CD4-positive, alpha-beta memory T cell (primary cell): ENCODE measurements around the gene TMEM45A. TPM values are rescaled to one million over a fixed set of nuclear protein-coding genes. Genes with fewer than 3 reads are reported as not detected.
A peak's percentile ranks its signal among the peaks of the same experiment; 100 is the strongest.

ENCODE experiments used
- CTCF ChIA-PET: fragments of 350-600 bp; sonication (Branson Sonifier 250); formaldehyde crosslinking; loops from one replicate; lab custom pipeline; 2021; ENCODE audit warnings: inconsistent platforms; ENCODE audit not compliant: partially characterized antibody; lab: Charles Lee
- POLR2A ChIA-PET: fragments of 350-600 bp; sonication (Branson Sonifier 250); formaldehyde crosslinking; loops from one replicate; lab custom pipeline; 2021; ENCODE audit not compliant: partially characterized antibody; lab: Charles Lee
- DNase-seq, 5 donors: peaks; one replicate each; pipeline versions ENCODE4 v3.0.0 to v3.0.0-alpha.2; 2020 to 2022; ENCODE audit warnings: mixed read lengths in 1 of 5
- H3K27ac ChIP-seq: one replicate; pipeline ENCODE4 v1.7.0; 2013; ENCODE audit warnings: low read depth, low read length
- H3K27me3 ChIP-seq: 2 replicates; pipeline ENCODE4 v1.7.0; 2013; ENCODE audit warnings: mild to moderate bottlenecking, low read length, moderate library complexity; ENCODE audit not compliant: insufficient read depth
- H3K36me3 ChIP-seq: 2 replicates; pipeline ENCODE4 v1.7.0; 2013; ENCODE audit warnings: mild to moderate bottlenecking, low read length, moderate library complexity; ENCODE audit not compliant: insufficient read depth
- H3K4me1 ChIP-seq: 2 replicates; pipeline ENCODE4 v1.7.0; 2013; ENCODE audit warnings: mild to moderate bottlenecking, low read length, moderate library complexity; ENCODE audit not compliant: insufficient read depth
- H3K4me3 ChIP-seq, 2 donors: one replicate each; pipeline ENCODE4 v1.7.0; 2013; ENCODE audit warnings: low read length in 2 of 2, mild to moderate bottlenecking in 1 of 2
- H3K9me3 ChIP-seq, 2 donors: one replicate each; pipeline ENCODE4 v1.7.0; 2013; ENCODE audit warnings: low read length in 2 of 2, control low read depth in 1 of 2; ENCODE audit not compliant: control insufficient read depth in 1 of 2
- H3K27ac Mint-ChIP-seq, 7 donors: one replicate each; pipeline ENCODE4 v1.8.0; 2020 to 2021; ENCODE audit warnings: mixed read lengths in 7 of 7, mild to moderate bottlenecking in 6 of 7, inconsistent platforms in 3 of 7, moderate library complexity in 3 of 7
- H3K27me3 Mint-ChIP-seq, 2 donors: one replicate each; pipeline ENCODE4 v1.8.0; 2020 to 2021; ENCODE audit warnings: mixed read lengths in 2 of 2
- H3K36me3 Mint-ChIP-seq, 2 donors: one replicate each; pipeline ENCODE4 v1.8.0; 2020 to 2021; ENCODE audit warnings: mixed read lengths in 2 of 2, inconsistent platforms in 1 of 2, mild to moderate bottlenecking in 1 of 2
- H3K4me1 Mint-ChIP-seq, 4 donors: one replicate each; pipeline ENCODE4 v1.8.0; 2020 to 2021; ENCODE audit warnings: mixed read lengths in 4 of 4, mild to moderate bottlenecking in 1 of 4
- H3K4me3 Mint-ChIP-seq, 8 donors: one replicate each; pipeline ENCODE4 v1.8.0; 2020 to 2021; ENCODE audit warnings: mixed read lengths in 8 of 8, mild to moderate bottlenecking in 7 of 8, moderate library complexity in 6 of 8, inconsistent platforms in 3 of 8
- H3K9me3 Mint-ChIP-seq, 8 donors: one replicate each; pipeline ENCODE4 v1.8.0; 2020 to 2021; ENCODE audit warnings: mixed read lengths in 8 of 8, mild to moderate bottlenecking in 5 of 8, inconsistent platforms in 3 of 8, moderate library complexity in 1 of 8
- intact Hi-C: fragments of 100-400 bp; cut with micrococcal nuclease; formaldehyde crosslinking; loops from one replicate; pipeline ENCODE4 v1.15.1; 2023
- polyA plus RNA-seq, 2 donors: library from polyadenylated mRNA; unstranded; fragments of 300-500 nt; fragmentation: Illumina TruSeq; gene quantifications; one replicate each; pipeline ENCODE4 v1.2.3, GENCODE V29; 2021
- total RNA-seq, 2 experiments: library from RNA; stranded (reverse); gene quantifications; one replicate each; pipeline ENCODE4 v1.2.3, GENCODE V29; 2021

TMEM45A gene
- total and polyA plus RNA-seq, 4 experiments from 2014 or later = 0.23 TPM; not detected in 3

GRCh38 chr3:100609305-100609704, 116.9 kb downstream of the TMEM45A start, which contains the start of gene ADGRG7:
Gene ADGRG7 (plus strand): TSS chr3:100609601. CDS start chr3:100609857, 256 bp downstream.
- intact Hi-C loops = no loop called here
- peaks cover 24 to 31% of the 10 kb centered on the region in 2 donors for H3K27me3 Mint-ChIP-seq
- peak within 1 kb of the TSS in 1 of 8 donors; percentile 38 for H3K4me3 Mint-ChIP-seq

GRCh38 chr3:100609963-100610362, 117.5 kb downstream of the TMEM45A start:
- Histone ChIP-seq H3K9me3 (no peaks in the 10 kb centered on the region), H3K27ac (no peak overlapping the region), H3K4me3 (no peak overlapping the region), H3K27me3 (no peaks in the 10 kb centered on the region), H3K36me3 (no peaks in the 10 kb centered on the region), H3K4me1 (no peaks in the 10 kb centered on the region)
- CTCF ChIA-PET = no interaction called here
- H3K27me3 Mint-ChIP-seq = peaks cover 24 to 31% of the 10 kb centered on the region in 2 donors
- no peaks in the 10 kb centered on the region for H3K9me3 Mint-ChIP-seq
- peak overlapping the region in 1 of 8 donors; percentile 38 for H3K4me3 Mint-ChIP-seq
- intact Hi-C loops = no loop called here
- DNase-seq = no peak
- H3K36me3 Mint-ChIP-seq = no peaks in the 10 kb centered on the region
- H3K27ac Mint-ChIP-seq = no peak overlapping the region
- H3K4me1 Mint-ChIP-seq = peaks cover 0 to 2% (median 0%) of the 10 kb centered on the region in 4 donors
- POLR2A ChIA-PET = no interaction called here

More at GRCh38 chr3:100609305-100609704, 116.9 kb downstream of the TMEM45A start, which contains the start of gene ADGRG7:
- H3K4me1 ChIP-seq = no peaks in the 10 kb centered on the region
- Mint-ChIP-seq H3K4me1 (peaks cover 0 to 2% (median 0%) of the 10 kb centered on the region in 4 donors), H3K36me3 (no peaks in the 10 kb centered on the region), H3K27ac (no peak within 1 kb of the TSS), H3K9me3 (no peaks in the 10 kb centered on the region)
- no peaks in the 10 kb centered on the region for H3K9me3 ChIP-seq
- no peaks in the 10 kb centered on the region for H3K36me3 ChIP-seq
- no peak within 1 kb of the TSS for H3K27ac ChIP-seq
- H3K27me3 ChIP-seq = no peaks in the 10 kb centered on the region
- DNase-seq = no peak
- POLR2A ChIA-PET = no interaction called here
- CTCF ChIA-PET = no interaction called here
- H3K4me3 ChIP-seq = no peak within 1 kb of the TSS

- intact Hi-C loops = no loop called here
- ChIA-PET CTCF (no interaction called here), POLR2A (no interaction called here)
- no peak overlapping the region for H3K4me3 ChIP-seq
- H3K36me3 ChIP-seq = no peaks in the 10 kb centered on the region
- Mint-ChIP-seq H3K27me3 (peaks cover 24 to 31% of the 10 kb centered on the region in 2 donors), H3K4me3 (no peak overlapping the region), H3K27ac (no peak overlapping the region), H3K4me1 (peaks cover 0 to 2% (median 0%) of the 10 kb centered on the region in 4 donors), H3K36me3 (no peaks in the 10 kb centered on the region), H3K9me3 (no peaks in the 10 kb centered on the region)
- no peaks in the 10 kb centered on the region for H3K9me3 ChIP-seq
- DNase-seq = no peak
- H3K4me1 ChIP-seq = no peaks in the 10 kb centered on the region
- H3K27ac ChIP-seq = no peak overlapping the region
- no peaks in the 10 kb centered on the region for H3K27me3 ChIP-seq
These were observed 118.8 kb downstream of the TMEM45A start for GRCh38 chr3:100611221-100611620.

- peaks cover 0 to 2% (median 0%) of the 10 kb centered on the region in 4 donors for H3K4me1 Mint-ChIP-seq
- Histone ChIP-seq H3K4me3 (no peak overlapping the region), H3K27me3 (no peaks in the 10 kb centered on the region), H3K36me3 (no peaks in the 10 kb centered on the region), H3K27ac (no peak overlapping the region), H3K4me1 (no peaks in the 10 kb centered on the region), H3K9me3 (no peaks in the 10 kb centered on the region)
- intact Hi-C loops = no loop called here
- peaks cover 0 to 6% (median under 1%) of the 10 kb centered on the region in 8 donors for H3K9me3 Mint-ChIP-seq
- ChIA-PET CTCF (no interaction called here), POLR2A (no interaction called here)
- H3K36me3 Mint-ChIP-seq = no peaks in the 10 kb centered on the region
- H3K27ac Mint-ChIP-seq = no peak overlapping the region
- peaks cover 21 to 24% of the 10 kb centered on the region in 2 donors for H3K27me3 Mint-ChIP-seq
- H3K4me3 Mint-ChIP-seq = no peak overlapping the region
- DNase-seq = no peak
These were observed 121.4 kb downstream of the TMEM45A start for GRCh38 chr3:100613721-100614390.

- Mint-ChIP-seq H3K27ac (peak overlapping the region in 1 of 7 donors; percentile 48), H3K4me1 (no peaks in the 10 kb centered on the region), H3K9me3 (peaks cover 0 to 9% (median 2%) of the 10 kb centered on the region in 8 donors), H3K36me3 (no peaks in the 10 kb centered on the region), H3K4me3 (no peak overlapping the region), H3K27me3 (peaks cover 15 to 17% of the 10 kb centered on the region in 2 donors)
- Histone ChIP-seq H3K36me3 (no peaks in the 10 kb centered on the region), H3K27ac (no peak overlapping the region), H3K4me3 (no peak overlapping the region), H3K4me1 (no peaks in the 10 kb centered on the region), H3K9me3 (no peaks in the 10 kb centered on the region), H3K27me3 (no peaks in the 10 kb centered on the region)
- intact Hi-C loops = no loop called here
- ChIA-PET CTCF (no interaction called here), POLR2A (no interaction called here)
- DNase-seq = no peak
These were observed 122.5 kb downstream of the TMEM45A start for GRCh38 chr3:100614941-100615340.

GRCh38 chr3:100615684-100616083, 123.3 kb downstream of the TMEM45A start:
- Mint-ChIP-seq H3K4me1 (no peaks in the 10 kb centered on the region), H3K4me3 (no peak overlapping the region), H3K36me3 (no peaks in the 10 kb centered on the region), H3K27ac (no peak overlapping the region), H3K9me3 (peaks cover 0 to 9% (median 2%) of the 10 kb centered on the region in 8 donors), H3K27me3 (peaks cover 9 to 11% of the 10 kb centered on the region in 2 donors)
- no peak for DNase-seq
- CTCF ChIA-PET = no interaction called here
- Histone ChIP-seq H3K36me3 (no peaks in the 10 kb centered on the region), H3K27me3 (no peaks in the 10 kb centered on the region), H3K27ac (no peak overlapping the region), H3K4me3 (no peak overlapping the region), H3K4me1 (no peaks in the 10 kb centered on the region), H3K9me3 (no peaks in the 10 kb centered on the region)
- POLR2A ChIA-PET = no interaction called here
- intact Hi-C loops = no loop called here

GRCh38 chr3:100621251-100621650, 128.8 kb downstream of the TMEM45A start:
- Histone ChIP-seq H3K4me3 (no peak overlapping the region), H3K36me3 (no peaks in the 10 kb centered on the region), H3K27me3 (no peaks in the 10 kb centered on the region), H3K9me3 (no peaks in the 10 kb centered on the region), H3K4me1 (no peaks in the 10 kb centered on the region), H3K27ac (no peak overlapping the region)
- POLR2A ChIA-PET = no interaction called here
- no peak for DNase-seq
- Mint-ChIP-seq H3K4me3 (no peak overlapping the region), H3K36me3 (no peaks in the 10 kb centered on the region), H3K27me3 (peaks cover 1 to 4% of the 10 kb centered on the region in 2 donors), H3K4me1 (no peaks in the 10 kb centered on the region), H3K9me3 (peaks cover 0 to 22% (median 4%) of the 10 kb centered on the region in 8 donors), H3K27ac (no peak overlapping the region)
- intact Hi-C loops = no loop called here
- CTCF ChIA-PET = no interaction called here
